DMS114 treated with DMSO at 0.1 percent for 48 hours (cell line): ENCODE data around the gene COLGALT1.
A peak's percentile ranks its signal among the peaks of the same experiment; 100 is the strongest.
"Not testable (repeated sequence)": the region's sequence is repeated elsewhere in the genome, so short reads cannot be mapped to it uniquely, and the experiment has no call there.

Experiments
- DNase-seq: peaks from one replicate; lab custom pipeline; 2025; ENCODE audit not compliant: unreplicated experiment; lab: John Stamatoyannopoulos, UW

COLGALT1 gene

DNA sequence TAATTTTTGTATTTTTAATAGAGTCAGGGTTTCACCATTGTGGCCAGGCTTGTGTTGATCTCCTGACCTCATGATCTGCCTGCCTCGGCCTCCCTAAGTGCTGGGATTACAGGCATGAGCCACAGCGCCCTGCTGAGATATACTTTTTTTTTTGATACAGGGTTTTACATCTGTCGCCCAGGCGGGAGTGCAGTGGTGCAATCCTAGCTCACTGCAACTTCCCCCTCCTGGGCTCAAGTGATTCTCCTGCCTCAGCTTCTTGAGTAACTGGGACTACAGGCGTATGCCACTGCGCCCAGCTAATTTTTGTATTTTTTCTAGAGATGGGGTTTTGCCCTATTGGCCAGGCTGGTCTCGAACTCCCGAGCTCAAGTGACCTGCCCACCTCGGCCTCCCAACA, 2.0 kb downstream of the COLGALT1 start:
- no peak for DNase-seq

DNA sequence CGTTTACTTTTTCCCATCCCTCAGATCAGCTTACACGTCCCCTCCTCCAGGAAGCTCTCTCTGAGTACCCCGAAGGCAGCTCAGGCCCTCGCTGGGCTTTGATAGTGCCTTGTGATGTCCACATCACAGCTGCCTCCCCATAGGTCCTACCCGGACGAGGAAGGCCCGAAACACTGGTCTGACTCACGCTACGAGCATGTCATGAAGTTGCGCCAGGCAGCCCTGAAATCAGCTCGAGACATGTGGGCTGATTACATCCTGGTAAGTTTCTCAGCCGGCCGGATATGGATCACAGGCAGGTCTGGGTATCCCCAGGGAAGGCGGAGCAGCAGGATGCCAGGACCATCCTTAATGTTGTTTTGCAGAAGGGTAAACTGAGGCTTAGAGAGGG, 4.8 kb downstream of the COLGALT1 start:
- DNase-seq: no peak

DNA sequence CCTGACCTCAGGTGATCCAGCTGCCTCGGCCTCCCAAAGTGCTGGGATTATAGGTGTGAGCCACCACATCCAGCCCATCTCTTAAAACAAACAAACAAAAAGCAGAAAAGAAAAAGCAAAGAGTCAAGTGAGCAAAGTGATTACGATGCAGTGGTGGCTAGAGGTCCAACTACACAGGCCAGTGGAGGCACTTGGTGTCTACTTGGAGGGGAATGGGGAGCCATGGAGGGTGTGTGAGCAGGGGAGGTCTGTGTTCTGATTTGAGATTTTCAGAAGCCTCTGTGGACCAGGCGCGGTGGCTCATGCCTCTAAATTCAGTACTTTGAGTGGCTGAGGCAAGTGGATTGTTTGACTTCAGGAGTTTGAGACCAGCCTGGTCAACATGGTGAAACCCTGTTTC, 6.6 kb downstream of the COLGALT1 start:
- no peak for DNase-seq

DNA sequence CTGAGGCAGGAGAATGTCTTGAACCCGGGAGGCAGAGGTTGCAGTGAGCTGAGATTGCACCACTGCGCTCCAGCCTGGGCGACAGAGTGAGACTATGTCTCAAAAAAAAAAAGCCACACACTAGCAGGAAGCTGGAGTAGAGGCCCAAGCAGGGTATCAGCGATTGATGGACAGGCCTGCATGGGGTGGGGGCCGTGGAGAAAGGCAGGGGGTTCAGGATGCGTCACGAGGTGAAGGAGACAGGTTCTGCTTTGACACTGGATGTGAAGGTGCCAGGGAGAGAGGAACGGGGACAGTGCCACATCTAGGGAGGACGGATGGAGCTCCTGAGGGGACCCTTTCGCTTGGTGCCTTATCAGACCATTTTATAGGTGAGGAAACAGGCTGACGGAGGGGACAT, 7.1 kb downstream of the COLGALT1 start:
- no peak for DNase-seq

DNA sequence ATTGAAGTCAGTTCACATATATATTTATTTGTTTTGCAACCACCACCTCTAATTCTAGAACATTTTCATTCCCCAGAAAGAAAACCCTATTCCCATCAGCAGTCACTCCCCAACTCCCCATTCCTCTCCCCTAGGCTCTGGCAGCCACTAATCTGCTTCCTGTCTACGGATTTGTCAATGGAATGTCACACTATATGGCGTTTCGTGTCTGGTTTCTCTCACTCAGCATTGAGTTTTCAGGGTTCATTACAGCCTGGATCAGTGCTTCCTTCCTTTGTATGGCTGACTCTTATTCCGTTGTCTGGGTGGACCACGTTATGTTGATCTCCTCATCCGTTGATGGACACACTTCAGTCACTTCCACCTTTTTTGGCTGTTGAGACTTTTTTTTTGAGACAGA, 9.3 kb downstream of the COLGALT1 start:
- no peak for DNase-seq

DNA sequence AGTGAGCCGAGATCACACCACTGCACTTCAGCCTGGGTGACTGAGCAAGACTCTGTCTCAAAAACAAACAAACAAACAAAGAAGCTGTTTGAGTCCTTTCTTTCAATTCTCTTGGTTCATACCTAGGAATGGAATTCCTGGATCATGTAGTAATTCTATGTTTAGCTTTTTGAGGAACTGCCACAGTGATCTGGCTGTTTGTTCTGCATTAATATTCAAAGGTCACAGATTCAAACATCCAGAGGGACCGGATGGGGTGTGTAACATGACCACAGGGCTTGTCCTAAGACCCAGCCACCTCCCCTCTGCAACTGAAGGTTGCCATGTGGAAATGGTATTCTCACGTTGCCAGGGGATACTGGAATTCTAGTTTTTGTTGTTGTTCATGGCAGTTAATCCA, 10.2 kb downstream of the COLGALT1 start:
- DNase-seq: no peak

DNA sequence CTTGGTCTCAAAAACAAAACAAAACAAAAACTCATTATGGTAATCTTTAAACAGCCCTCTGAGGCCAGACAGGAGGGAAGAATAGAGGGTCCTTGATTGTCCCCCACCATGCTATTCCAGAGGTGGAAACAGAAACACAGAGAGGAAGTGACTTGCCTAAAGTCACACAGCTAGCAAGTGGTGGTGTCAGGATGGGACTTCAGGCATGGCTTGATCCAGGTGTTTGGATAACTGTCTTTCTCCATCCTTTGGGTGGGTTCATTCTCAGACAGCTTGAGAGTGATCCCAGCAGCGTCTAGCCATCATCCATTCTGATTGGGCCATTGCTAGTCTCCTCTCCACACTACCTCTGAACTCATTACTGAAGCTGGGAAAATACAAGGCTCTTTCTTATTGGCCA, 12.5 kb downstream of the COLGALT1 start:
- no peak for DNase-seq

DNA sequence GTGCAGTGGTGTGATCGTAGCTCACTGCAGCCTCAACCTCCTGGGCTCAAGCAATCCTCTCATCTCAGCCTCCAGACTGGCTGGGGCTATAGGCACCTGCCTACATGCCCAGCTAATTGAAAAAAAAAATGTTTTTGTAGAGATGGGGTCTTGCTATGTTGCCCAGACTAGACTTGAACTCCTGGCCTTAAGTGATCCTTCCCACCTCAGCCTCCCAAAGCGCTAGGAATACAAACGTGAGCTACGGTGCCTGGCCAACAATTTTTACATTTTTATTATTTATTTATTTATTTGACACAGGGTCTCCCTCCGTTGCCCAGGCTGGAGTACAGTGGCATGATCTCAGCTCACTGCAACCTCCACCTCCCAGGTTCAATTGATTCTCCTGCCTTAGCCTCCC, 14.8 kb downstream of the COLGALT1 start:
- DNase-seq: not testable (repeated sequence)

DNA sequence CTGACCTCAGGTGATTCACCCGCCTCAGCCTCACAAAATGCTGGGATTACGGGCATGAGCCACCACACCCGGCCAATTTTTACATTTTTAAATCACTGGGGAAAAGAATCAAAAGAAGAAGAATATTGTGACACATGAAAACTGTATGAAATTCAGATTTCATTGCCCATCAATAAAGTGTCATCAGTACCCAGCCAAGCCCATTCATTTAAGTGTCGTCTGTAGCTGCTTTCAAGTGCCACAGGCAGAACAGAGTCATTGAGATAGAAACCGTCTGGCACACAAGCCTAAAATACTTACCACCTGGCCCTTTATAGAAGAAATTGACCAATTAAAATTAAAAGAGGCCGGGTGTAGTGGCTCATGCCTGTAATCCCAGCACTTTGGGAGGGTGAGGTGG, 15.3 kb downstream of the COLGALT1 start:
- DNase-seq: no peak

DNA sequence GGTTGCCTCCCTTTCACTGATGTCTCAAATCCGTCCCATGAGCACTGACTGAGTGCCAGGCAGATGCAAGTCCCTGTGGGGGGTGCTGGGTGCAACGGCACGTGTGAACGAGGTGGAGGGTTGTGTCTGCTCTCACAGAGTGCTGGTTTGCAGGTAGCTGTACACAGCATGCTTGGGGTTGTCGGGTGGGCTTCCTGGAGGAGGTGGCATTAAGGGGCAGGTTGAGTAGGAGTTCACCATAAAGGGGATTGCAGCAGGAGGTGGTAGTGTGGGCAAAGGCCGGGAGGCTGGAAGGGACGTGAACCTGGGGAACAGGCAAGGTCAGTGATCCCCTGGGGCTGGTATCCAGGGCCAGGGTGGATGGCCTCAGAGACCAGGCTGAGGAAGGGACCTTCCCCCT, 17.2 kb downstream of the COLGALT1 start:
- no peak for DNase-seq

DNA sequence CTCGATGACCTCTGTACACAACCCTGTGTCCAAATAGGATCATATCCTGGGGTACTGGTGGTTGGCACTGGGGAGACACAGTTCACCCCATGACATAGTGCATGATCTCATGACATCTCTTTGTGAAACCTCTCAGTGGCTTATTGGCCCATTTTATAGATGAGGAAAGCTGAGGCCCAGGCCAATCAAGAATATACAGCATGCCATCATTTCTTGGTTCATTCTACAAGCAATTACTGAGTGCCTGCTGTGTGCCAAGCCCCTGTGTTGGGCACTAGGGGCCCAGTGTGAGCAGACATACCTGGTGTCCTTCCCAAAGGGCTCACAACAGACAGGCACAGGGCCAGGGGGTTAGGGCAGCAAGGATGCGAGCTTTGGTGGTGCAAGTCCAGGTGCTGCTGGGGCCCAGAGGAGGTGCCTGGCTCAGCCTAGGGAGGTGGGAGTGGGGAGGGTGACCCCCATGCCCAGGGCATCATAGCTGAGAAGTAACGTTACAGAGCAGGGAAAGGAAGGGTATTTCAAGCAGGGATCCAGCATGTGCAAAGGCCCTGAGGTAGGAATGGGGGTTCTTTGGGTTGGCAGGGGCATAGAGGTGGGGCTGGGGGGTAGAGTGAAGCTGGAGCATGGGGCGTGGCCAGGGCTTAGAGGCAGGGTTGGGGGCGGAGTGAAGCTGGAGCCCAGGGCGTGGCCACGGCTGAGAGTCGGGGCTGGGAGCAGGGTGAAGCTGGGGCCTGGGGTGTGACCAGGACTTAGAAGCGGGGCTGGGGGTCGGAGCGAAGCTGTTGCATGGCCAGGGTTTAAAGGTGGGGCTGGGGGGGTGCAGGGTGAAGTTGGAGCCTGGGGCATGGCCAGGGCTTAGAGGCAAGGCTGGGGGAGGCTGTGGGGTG, 20.7 kb downstream of the COLGALT1 start:
- DNase-seq: no peak

DNA sequence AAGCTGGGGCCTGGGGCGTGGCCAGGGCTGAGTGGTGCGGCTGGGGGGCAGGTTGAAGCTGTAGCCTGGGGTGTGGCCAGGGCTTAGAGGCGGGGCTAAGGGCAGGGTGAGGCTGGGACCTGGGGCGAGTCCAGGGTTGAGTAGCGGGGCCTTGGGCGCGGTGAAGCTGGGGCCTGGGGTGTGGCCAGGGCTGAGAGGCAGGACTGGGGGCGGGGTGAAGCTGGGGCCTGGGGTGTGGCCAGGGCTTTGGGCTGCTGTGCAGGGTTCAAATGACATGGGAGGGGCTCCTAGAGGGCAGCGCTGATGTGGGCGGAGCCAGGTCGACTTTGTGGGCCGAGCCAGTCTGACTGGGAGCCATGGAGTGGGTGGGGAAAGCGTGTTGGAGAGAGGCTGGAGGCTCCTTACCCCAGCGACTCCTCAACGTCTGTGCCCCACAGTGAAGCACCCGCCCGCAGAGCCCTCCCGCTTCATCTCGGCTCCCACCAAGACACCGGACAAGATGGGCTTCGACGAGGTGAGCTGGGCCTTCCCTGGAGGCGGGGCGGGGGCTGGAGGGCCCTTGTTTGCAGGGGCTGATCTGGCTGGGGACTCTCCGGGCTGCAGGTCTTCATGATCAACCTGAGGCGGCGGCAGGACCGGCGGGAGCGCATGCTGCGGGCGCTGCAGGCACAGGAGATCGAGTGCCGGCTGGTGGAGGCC, 21.5 kb downstream of the COLGALT1 start:
- no peak for DNase-seq

DNA sequence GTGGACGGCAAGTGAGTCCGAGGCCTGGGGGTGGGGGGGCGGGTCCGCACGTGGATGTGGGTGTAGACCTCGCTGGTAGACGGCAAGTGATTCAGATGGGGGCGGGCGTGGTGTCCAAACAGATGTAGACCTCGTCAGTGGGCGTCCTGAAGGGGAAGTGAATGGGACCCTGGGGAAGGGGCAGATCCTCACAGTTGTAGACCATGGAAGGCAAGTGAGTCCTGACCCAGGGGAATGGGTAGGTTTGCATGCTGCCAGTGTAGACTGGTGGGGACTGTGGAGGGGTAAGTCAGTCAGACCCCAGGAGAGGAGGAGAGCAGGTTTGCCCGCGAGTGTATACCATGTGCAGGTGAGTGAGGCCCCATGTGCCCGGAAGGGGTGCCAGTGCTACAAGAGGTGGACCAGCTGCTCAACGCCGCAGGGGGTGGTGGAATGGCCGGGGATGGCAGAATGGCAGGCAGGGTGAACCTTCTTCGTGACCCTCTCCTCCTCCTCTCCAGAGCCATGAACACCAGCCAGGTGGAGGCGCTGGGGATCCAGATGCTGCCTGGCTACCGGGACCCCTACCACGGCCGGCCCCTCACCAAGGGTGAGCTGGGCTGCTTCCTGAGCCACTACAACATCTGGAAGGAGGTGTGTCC, 22.1 kb downstream of the COLGALT1 start:
- DNase-seq: no peak

DNA sequence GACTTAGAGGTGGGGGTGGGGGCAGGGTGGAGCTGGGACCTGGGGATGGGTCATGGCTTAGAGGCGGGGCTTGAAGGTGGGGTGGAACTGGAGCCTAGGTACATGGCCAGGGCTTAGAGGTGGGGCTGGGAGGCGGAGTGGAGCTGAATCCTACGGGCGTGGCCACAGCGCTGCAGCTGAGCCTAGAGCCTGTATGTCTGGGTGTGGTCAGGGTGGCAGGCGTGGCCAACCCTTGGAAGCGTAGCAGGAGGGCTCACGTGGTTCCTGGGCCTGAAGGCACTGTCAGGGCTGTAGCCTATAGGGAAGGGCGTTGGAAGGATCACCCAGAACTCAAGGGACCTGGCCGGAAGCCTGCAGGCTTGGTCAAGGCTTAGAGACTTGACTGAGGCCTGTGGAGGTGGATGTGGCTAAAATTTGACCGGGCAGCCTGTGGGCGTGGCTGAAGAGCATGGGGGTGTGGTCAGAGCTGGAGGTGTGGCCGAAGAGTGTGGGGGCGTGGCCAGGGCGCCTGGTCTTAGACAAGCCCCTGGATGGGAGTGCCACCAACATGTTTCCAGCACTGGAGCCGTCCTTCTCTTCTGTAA, 24.3 kb downstream of the COLGALT1 start:
- DNase-seq: peak; percentile 61

DNA sequence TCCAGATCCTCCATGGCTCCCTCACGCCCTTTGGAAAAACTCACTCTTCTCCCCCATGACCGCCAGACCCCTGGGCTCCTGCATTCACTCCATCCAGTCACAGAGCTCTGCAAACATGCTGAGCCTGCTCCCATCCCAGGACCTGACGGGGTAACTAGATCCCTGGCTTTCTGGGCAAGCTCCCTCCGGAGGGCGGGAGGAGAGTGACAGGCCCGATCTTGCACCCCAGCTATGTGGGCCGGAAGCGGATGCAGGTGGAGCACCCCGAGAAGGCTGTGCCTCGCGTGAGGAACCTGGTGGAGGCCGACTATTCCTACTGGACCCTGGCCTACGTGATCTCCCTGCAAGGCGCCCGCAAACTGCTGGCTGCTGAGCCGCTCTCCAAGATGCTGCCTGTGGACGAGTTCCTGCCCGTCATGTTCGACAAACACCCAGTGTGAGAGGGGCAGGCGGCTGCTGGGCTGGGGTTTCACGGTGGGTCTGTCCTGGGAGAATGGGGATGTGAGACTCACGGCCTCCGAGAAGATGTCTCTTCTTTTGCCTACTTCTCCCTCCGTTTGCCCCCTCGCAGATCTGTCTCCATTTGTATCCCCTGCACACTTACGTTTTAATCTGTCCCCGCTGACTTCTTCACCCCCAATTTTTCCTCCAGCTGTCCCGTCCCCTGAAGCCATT, 25.2 kb downstream of the COLGALT1 start:
- DNase-seq: no peak

DNA sequence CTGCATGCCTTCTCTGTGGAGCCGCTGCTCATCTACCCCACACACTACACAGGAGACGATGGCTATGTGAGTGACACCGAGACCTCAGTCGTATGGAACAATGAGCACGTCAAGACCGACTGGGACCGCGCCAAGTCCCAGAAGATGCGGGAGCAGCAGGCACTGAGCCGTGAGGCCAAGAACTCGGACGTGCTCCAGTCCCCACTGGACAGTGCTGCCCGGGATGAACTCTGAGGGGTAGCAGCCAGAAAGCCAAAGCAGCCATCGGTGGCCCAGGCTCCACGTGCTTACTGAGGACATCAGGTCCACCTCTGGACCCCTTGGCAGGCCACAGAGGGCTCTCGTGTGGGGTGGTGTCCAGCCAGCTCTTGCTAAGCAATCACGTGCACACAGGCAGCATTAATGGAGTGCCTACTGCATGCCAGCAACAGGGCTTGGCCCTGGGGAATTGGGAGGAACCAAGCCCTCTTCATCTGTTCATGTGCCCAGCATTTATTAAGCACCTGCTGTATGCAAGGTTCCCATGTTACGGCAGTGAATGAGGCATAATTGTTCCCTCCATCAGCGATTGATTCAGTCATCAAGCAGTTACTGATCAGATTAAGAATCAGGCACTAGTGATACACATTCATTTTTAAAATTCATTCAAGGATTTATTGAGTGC, 25.9 kb downstream of the COLGALT1 start:
- no peak for DNase-seq

DNA sequence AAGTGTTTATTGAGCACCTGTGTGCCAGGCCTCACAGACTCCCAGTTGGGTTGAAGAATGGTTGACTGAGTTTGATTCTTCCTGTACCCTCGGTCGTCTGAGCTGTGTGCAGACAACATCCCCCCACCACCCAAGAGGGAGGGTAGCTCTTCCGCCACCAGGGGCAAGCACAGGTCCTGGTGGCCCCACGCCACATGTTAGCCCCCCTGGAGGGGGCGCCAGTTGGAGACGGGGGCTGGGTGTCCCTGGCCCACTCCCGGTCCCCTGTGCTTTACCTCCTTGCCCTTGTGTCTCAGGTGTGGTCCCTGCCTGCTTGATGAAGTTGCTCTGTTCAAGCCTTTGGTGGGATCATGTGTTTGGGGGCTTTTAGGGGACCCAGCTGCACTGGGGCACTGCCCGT, 27.2 kb downstream of the COLGALT1 start:
- DNase-seq: no peak

DNA sequence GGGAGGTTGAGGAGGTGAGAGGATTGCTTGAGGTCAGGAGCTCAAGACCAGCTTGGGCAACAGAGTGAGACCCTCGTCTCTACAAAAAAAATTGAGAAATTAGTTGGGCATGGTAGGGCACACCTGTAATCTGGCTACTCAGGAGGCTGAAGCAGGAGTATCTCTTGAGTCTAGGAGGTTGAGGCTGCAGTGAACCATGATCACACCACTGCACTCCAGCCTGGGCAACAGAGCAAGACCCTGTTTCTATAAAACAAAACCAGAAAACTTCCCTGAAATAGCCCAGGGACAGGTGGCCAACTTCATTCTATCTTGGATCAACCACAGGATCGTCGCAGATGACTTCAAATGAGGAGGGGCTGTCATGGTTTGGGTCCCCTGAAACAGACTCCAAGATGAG, 28.7 kb downstream of the COLGALT1 start:
- DNase-seq: no peak

DNA sequence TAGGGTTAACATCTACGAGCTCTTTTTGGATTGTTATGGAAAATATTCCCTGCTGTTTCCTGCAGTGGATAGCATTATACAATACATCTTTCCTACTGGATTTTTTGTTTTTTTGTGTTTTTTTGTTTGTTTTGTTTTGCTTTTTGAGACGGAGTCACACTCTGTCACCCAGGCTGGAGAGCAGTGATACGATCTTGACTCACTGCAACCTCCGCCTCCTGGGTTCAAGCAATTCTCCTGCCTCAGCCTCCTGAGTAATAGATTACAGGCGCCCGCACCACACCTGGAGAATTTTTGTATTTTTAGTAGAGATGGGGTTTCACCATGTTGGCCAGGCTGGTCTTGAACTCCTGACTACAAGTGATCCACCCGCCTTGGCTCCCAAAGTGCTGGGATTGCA, 29.9 kb downstream of the COLGALT1 start:
- not testable (repeated sequence) for DNase-seq

DNA sequence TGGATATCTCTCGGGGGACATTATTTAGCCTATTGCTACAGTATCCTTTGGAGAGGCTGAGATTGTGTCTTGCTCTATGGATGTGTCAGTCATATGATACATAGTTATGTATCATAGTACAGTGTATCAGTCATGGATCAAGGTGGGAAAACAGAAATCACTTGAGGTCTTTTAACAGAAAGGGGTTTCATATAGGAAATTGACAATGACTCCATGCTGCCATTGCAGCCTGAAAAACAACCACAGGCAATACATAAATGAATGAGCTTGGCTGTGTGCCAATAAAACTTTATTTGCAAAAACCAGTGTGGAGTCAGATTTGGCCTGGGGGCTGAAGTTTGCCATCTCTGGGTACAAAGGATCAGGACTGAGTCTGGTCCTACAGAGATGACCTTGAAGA, 35.4 kb downstream of the COLGALT1 start:
- no peak for DNase-seq

DNA sequence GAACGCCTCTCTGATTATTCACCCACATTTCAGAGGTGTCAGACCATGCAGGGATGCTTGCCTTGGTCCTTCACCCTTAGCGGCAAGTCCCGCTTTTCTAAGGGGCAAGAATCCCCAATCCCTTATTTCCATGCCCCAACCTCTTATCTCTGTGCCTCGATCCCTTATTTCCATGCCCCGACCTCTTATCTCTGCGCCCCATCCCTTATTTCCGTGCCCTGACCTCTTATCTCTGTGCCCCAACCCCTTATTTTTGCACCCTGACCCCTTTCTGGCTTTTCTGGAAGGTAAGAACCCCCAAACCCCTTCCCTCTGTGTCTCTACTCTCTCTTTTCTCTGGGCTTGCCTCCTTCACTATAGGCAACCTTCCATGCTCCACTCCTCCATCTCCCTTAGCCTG, 38.8 kb downstream of the COLGALT1 start:
- not testable (repeated sequence) for DNase-seq
